GM12874 (cell line): Measurements from ENCODE around the gene UBN1.

Experiments
- CTCF ChIP-seq: IDR thresholded peaks from 2 replicates; pipeline ENCODE4 v1.5.1; 2011; ENCODE audit warnings: low read depth, mild to moderate bottlenecking, control low read depth, low read length, moderate library complexity; ENCODE audit not compliant: insufficient read depth

The UBN1 gene

GRCh38 chr16:4846901-4847773 is at the start of gene UBN1, which contains the start of gene GLYR1:
UBN1 (plus strand) TSS chr16:4847481; CDS start chr16:4852918, 5,437 bp downstream.
GLYR1 (minus strand) TSS chr16:4847288; CDS start chr16:4847265, 23 bp downstream.
- TF ChIP-seq CTCF, result no peak

GRCh38 chr16:4797805-4798252 is 49.5 kb upstream of the UBN1 start:
- TF ChIP-seq CTCF, result no peak

- no peak for TF ChIP-seq CTCF
Observed at GRCh38 chr16:4798456-4798855, 48.8 kb upstream of the UBN1 start.

GRCh38 chr16:4799171-4799855 is 48.0 kb upstream of the UBN1 start:
- no peak for TF ChIP-seq CTCF

GRCh38 chr16:4800290-4801041 is 46.8 kb upstream of the UBN1 start:
- no peak for TF ChIP-seq CTCF

GRCh38 chr16:4801051-4801961 is 46.0 kb upstream of the UBN1 start:
- no peak for TF ChIP-seq CTCF
